22Rv1 (cell line): ENCODE measurements around the gene SCAPER.

ENCODE experiments used
- H3K27ac ChIP-seq: fragments of 450-650 bp; 2 replicates; pipeline ENCODE4 v1.5.1; 2017
- CTCF ChIP-seq: fragments of 450-650 bp; IDR thresholded peaks from 2 replicates; pipeline ENCODE4 v1.5.1; 2017; ENCODE audit warnings: mild to moderate bottlenecking
- ZFX ChIP-seq: fragments of 450-650 bp; IDR thresholded peaks from 2 replicates; pipeline ENCODE4 v1.6.1; 2017; ENCODE audit warnings: antibody characterized with exemption, borderline replicate concordance

SCAPER gene

GRCh38 chr15:76905013-76905839 is at the start of gene SCAPER:
Gene SCAPER, minus strand, starts transcription at chr15:76905340. Its CDS starts 21,523 bp downstream, at chr15:76883817.
- no peak for TF ChIP-seq ZFX
- TF ChIP-seq CTCF, result no peak
- H3K27ac ChIP-seq, result peak within 1 kb of the TSS; percentile 51

GRCh38 chr15:76954744-76955143 is 49.6 kb upstream of the SCAPER start:
- TF ChIP-seq CTCF (no peak), ZFX (no peak)
- no peak overlapping the region for H3K27ac ChIP-seq

GRCh38 chr15:76953913-76954312 is 48.8 kb upstream of the SCAPER start:
- TF ChIP-seq ZFX, result no peak
- no peak for TF ChIP-seq CTCF
- H3K27ac ChIP-seq, result no peak overlapping the region

- no peak overlapping the region for H3K27ac ChIP-seq
- TF ChIP-seq ZFX (no peak), CTCF (no peak)
These were observed 46.1 kb upstream of the SCAPER start for GRCh38 chr15:76951220-76951619.

- no peak overlapping the region for H3K27ac ChIP-seq
- TF ChIP-seq ZFX (no peak), CTCF (no peak)
These were observed 42.3 kb upstream of the SCAPER start for GRCh38 chr15:76947454-76947853.

GRCh38 chr15:76945494-76946093 is 40.5 kb upstream of the SCAPER start:
- no peak for TF ChIP-seq ZFX
- TF ChIP-seq CTCF, result no peak

GRCh38 chr15:76942331-76942730 is 37.2 kb upstream of the SCAPER start:
- no peak overlapping the region for H3K27ac ChIP-seq
- TF ChIP-seq CTCF (no peak), ZFX (no peak)

More at GRCh38 chr15:76945494-76946093, 40.5 kb upstream of the SCAPER start:
- no peak overlapping the region for H3K27ac ChIP-seq
